GM18909 (cell line): ENCODE results near the gene FGD4.
"Not testable (repeated sequence)": the region's sequence is repeated elsewhere in the genome, so short reads cannot be mapped to it uniquely, and the experiment has no call there.

Experiments used
- ATAC-seq: cut with Tn5 transposase; IDR thresholded peaks from one replicate; pipeline ENCODE4 v1.9.1; 2021; ENCODE audit warnings: mild to moderate bottlenecking; ENCODE audit not compliant: unreplicated experiment, poor library complexity

Gene FGD4

GRCh38 chr12:32488132-32488531 lies 88.8 kb downstream of the FGD4 start:
- no peak for ATAC-seq

GRCh38 chr12:32489070-32489469 lies 89.7 kb downstream of the FGD4 start:
- ATAC-seq, result no peak

GRCh38 chr12:32490801-32491200 lies 91.4 kb downstream of the FGD4 start:
- no peak for ATAC-seq

- ATAC-seq, result no peak
Measured at GRCh38 chr12:32493282-32493681, 93.9 kb downstream of the FGD4 start.

GRCh38 chr12:32494656-32495055 lies 95.3 kb downstream of the FGD4 start:
- ATAC-seq, result no peak

- ATAC-seq, result no peak
Measured at GRCh38 chr12:32496946-32497345, 97.6 kb downstream of the FGD4 start.

GRCh38 chr12:32497864-32498263 lies 98.5 kb downstream of the FGD4 start:
- no peak for ATAC-seq

- ATAC-seq, result no peak
Measured at GRCh38 chr12:32499048-32499447, 99.7 kb downstream of the FGD4 start.

- ATAC-seq, result no peak
Measured at GRCh38 chr12:32501835-32502333, 102.5 kb downstream of the FGD4 start.

GRCh38 chr12:32502693-32503502 lies 103.5 kb downstream of the FGD4 start:
- ATAC-seq, result no peak

- ATAC-seq, result no peak
Measured at GRCh38 chr12:32503730-32504129, 104.4 kb downstream of the FGD4 start.

- ATAC-seq, result no peak
Measured at GRCh38 chr12:32504591-32504990, 105.2 kb downstream of the FGD4 start.

GRCh38 chr12:32505067-32505945 lies 105.9 kb downstream of the FGD4 start:
- no peak for ATAC-seq

GRCh38 chr12:32507096-32507941 lies 108.0 kb downstream of the FGD4 start:
- not testable (repeated sequence) for ATAC-seq

- ATAC-seq, result no peak
Measured at GRCh38 chr12:32507942-32508320, 108.6 kb downstream of the FGD4 start.

GRCh38 chr12:32508626-32509025 lies 109.3 kb downstream of the FGD4 start:
- ATAC-seq, result no peak

- no peak for ATAC-seq
Measured at GRCh38 chr12:32509328-32510091, 110.2 kb downstream of the FGD4 start.

GRCh38 chr12:32511976-32512375 lies 112.6 kb downstream of the FGD4 start:
- not testable (repeated sequence) for ATAC-seq

- no peak for ATAC-seq
Measured at GRCh38 chr12:32512379-32512778, 113.0 kb downstream of the FGD4 start.

- ATAC-seq, result no peak
Measured at GRCh38 chr12:32512910-32513309, 113.6 kb downstream of the FGD4 start.
